ENCODE data around the gene REG4. TPM values are rescaled to one million over a fixed set of nuclear protein-coding genes. Genes with fewer than 3 reads are reported as not detected.

Gene REG4
- total RNA-seq, 1 donor from 2014 or later: not detected

DNA sequence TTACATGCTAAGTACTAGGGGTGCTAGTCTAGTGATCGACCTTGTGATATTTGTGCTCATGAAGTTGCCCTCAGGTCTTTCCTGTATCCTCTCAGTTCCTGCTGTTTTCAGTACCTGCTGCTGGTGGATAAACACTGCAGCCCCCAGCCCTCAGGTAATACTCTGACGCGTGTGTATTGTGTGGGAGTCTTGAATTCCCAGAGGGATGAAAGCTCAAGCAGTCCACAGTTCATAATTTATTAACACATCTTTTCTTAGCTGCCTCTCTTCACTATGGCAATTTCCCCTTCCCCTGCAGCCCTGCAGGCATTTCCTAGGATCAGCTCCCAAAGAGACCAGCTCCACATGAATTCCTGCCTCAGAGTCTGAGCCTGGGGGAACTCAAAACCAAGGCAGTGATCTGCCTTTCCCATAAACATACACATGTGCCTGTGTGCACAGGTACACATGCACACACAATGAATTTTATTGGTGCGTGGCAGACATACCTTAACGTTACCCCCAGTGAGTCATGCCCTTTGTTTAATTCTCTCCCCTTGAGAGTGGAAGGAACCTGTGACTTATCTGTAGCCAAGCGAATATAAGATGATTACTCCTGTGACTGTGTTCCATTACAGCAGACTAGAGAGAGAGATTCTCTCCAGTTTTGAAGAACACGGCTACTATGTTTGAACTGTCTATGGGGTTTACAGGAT lies 28.5 kb downstream of the REG4 start:
- no peak for DNase-seq (ENCODE audit: low spot score)
- ATAC-seq: no peak

DNA sequence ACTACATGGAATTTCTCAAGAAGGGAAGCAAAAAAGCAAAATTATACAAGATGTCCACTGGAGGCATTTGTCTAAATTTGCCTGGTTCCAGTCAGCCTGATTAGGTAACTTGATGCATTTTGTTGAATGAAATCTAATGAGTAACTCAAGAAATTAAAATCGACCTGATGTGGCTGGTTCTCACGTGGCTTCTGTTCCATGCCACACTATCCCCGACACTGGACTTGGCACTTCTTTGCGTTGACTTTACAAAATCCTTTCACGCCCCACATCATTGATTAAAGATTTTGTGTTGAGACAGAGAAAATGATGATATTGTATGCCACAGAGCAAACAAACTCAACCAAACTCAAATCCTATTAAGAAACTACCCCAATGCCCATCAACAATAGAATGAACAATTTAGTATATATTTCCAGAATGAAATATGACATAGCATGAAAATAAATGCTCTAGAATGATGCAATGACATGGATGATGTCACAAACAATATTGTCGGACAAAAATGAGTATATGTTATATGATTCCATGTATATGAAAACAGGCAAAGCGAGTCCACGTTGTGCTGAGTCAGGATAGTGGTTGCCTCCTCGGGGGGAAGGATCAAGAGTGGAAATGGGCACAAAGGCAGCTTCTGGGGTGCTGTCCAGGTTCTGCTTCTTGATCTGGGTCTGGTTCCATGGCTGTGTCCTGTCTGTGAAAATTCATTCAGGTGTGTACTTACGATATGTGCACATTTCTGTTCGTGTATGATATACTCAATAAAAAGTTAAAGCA lies 29.6 kb downstream of the REG4 start:
- no peak for ATAC-seq
- DNase-seq (ENCODE audit: low spot score): no peak

DNA sequence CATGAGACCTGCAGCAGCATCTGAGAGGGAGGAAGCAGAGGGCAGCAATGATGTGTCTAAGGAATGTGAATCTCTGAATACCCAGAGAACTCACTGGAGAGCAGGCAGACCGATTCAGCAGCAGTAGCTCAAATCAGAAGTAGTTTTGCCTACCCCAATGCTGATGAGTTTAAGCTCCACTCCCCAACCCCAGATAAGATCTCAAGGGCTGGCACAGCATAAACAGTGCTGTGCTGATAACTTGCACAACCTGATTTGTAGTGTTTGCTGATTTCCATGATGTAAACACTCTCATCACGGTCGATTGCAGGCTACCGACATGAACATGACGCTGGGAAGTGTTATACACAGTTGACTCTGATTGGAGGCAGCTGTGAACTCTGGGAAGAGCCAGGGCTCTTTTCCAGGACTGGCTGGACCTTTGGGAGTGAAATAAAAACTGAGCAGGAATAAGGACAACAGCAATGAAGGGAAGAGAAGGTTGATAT lies 31.3 kb downstream of the REG4 start:
- DNase-seq (ENCODE audit: low spot score) (peak; percentile 94), ATAC-seq (peak; percentile 75)

DNA sequence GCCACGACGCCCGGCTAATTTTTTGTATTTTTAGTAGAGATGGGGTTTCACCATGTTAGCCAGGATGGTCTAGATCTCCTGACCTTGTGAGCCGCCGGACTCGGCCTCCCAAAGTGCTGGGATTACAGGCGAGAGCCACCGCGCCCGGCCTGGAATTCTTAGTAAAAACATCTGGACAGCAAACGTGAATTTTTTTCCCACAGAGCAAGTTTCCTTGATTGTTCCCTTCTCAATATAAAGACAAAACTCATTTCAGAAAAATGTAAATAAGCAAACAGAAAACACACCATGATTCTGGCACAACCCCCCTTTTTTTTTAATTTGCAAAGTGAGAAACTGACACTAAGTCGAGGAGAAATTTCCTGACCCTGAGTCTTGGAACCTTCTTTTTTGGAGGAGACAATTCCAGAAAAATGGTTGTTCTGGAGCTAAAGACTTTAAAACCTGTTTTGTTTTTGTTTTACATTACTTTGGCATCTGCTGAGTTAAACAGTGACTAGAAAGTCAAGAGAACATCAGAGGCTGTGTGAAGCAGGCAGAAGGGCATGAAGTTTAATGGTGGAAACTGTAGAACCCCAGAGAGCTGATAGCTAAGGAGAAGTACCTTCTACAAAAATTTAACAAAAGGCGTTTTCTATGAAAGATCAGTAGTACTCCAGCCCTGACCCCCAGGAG lies 32.2 kb downstream of the REG4 start:
- ATAC-seq: peak; percentile 16

DNA sequence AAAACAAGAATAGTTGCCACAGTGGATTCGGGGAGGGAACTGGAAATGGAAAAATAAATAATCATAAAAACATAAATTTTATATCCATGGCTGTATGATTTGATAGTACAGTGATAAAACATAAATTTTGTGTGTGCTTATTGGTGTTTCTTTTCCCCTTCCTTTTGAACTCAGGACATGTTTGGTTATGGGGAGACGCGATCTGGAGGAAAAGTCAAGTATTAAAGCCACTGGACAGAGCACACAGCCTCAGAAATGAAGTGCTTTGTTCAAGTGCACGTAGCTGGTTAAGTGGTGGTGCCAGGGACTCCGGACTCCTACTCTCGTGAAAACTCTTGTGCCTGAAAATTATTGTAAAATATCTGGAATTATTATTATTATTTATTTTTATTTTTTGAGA lies 32.9 kb downstream of the REG4 start:
- DNase-seq (ENCODE audit: low spot score) (no peak), ATAC-seq (no peak)

More for the DNA sequence above, 32.2 kb downstream of the REG4 start:
- DNase-seq (ENCODE audit: low spot score): no peak

DNA sequence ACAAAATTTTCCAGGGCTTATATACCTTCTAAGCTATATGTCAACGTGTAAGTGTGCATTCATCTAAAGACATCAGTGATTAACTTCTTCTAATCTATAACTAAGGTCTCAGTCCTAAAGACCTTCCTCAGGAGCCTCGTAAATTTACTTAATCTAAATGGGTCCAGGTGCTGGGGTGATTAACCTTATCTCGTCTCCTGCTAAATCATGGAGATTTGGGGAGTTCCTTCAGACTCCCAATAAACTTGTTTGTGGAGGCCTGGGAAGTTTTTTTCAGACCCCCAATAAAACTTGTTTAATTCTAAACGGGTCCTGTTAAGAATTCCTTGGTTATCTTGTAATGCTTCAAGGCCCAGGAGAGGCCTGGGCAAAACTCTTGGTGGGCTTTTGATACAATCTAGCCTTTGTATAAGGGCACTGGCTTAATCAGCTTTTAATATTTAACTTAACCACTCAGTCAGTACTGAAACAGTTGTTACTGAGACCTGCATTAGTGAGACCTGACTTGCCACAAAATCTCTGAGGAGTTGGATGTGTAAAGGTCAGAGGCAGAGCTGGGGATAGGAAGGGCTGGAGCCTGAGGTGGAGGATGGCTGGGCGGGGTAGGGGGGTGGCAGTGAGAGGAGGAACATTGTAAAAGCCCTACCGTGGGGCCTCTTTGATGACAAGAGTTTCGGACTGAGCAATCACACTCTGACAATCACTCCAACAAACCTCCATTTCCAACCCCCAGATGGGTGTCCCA lies 36.3 kb downstream of the REG4 start:
- DNase-seq (ENCODE audit: low spot score) (no peak), ATAC-seq (peak; percentile 11)

DNA sequence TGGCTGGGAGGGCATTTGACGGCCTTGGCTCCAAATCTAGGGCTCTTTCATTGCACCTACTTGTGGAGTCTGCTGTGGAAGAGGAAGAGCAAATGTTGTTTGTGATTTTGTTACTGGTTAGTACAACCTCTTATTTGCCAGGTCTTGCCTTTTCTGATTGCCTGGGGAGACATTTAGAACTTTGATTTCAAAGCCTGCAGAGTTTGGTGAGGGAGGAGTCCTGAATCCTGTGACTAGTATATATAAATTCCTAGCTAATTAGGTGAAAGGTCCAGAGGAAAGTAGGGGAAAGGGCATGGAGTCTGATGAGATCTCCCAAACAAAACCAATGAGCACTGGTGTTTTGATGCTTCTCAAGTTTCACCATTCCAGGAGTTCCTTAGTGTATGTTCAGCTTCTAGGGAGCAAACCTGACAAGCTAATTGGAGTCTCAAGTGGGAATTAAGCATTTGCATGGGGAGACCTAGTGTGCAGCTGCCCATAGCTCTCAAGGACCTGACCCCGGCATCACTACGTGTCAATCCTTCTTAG lies 37.5 kb downstream of the REG4 start:
- no peak for DNase-seq (ENCODE audit: low spot score)

DNA sequence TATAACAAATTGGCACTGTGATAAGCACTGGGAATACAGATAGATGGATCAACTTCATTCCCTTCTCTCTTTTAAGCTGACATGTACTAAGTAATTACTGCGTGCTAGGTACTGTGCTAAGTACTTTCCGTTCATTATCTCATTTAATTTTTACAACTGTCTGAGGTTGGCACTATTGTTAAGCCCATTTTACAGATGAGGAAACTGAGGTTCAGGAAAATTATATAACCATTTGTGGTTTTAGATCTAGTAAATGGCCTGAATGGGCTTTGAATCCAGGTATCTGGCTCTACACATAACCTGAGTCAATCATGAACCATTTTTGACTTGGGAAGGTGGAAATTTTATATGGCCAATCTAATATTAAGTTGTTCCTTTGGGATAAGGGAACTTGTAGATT lies 39.0 kb downstream of the REG4 start:
- ATAC-seq (no peak), DNase-seq (ENCODE audit: low spot score) (no peak)

More for the DNA sequence above, 37.5 kb downstream of the REG4 start:
- peak; percentile 45 for ATAC-seq

DNA sequence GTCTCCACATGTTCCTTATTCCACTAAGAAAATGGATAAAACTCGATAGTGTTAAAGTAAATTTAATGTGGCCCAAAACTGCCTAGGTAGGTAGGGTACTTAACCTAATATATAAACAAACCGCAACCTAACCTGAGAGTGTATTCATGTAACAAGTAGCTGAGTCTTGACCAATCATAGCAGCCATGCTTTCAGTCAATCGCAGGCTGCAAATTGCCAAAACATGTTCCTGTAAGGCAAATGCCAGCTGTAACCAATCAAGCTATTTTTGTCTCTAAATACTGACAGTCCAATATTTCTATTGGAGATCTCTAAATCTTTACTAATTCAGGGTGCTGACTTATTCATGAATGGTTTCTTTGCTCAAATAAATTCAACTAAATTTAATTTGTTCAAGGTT lies 39.5 kb downstream of the REG4 start:
- ATAC-seq (no peak), DNase-seq (ENCODE audit: low spot score) (no peak)

DNA sequence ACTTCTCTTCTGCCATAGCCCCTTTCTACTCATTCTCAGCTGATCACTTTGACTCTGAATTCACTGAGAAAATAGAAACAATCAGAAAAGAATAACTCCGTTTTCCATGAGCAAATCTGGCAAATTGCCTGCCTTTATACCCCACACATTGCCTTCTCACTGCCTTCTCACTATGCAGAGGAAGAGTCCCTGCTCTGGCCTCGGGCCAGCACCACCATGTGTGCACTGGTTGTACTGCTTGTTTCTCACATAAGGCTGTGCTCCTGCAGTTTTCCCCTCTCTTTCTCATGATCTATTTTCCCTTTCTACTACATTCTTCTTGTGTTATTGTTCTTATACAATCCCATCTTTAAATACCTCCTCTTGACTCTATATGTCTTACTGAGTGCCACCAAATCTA lies 40.2 kb downstream of the REG4 start:
- ATAC-seq (no peak), DNase-seq (ENCODE audit: low spot score) (no peak)

DNA sequence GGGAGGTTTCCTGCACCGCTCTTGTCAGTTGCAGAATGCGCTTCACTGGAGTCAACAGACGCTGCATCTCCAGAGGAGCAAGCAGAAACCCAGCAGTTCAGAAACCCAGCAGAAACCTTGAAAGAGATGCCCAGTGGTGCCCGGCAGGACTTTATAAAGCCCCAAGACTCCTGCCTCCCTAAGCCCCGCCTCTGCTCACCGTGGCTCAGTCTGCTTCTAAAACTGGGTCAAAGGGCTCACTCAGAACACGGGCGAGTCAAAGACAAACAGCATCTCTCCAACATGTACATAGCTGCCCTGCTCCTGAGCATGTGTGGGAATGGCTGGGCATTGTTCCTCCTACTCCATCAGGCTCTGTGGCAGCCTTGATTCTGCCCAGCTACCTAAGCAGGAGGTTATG lies 42.5 kb downstream of the REG4 start, which contains the start of gene HMGCS2:
TSS of gene HMGCS2 (minus strand) at position 128 of the 400 bp plus-strand sequence. CDS start at position 67, 61 bp downstream.
- peak; percentile 76 for ATAC-seq
- DNase-seq (ENCODE audit: low spot score): peak; percentile 94

DNA sequence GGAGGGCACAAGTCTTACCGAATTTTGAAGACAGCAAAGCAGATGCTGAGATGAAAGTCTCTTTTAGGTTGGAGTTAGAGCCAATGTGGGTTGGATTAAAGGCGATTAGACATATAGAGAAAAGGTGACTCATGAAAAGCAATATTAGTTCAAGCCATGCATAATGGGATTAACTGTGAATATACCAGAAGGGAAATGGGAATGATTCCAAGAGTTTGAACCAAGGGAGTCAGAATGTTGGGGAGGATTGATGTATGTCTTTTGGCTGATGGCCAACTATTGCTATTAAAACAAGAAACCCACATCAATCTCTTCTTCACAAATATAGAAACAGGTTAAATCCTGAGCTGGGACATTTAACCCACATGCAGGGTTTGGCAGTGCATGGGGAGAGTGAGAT lies 43.8 kb downstream of the REG4 start:
- DNase-seq (ENCODE audit: low spot score) (no peak), ATAC-seq (no peak)

DNA sequence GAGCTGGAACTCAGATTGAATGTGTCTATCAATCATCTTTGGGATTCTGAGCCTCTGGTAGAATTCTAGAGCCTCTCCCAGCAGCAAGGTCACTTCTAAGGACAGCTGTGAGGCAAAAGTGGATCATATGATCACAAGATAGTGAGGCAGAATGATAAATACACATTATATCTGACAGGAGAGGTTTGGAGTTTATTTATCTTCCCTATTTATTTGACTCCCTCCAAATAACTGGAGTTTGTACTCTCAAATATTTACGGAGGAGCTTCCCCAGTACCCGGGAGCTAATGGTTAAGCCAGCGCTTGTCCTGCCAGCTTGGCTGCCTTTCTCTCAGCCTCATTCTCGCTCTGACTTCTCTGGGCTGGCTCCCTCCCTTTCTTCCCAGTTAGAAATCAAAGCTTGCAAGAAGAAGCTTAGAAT lies 44.9 kb downstream of the REG4 start:
- peak; percentile 90 for DNase-seq (ENCODE audit: low spot score)
- peak; percentile 68 for ATAC-seq

DNA sequence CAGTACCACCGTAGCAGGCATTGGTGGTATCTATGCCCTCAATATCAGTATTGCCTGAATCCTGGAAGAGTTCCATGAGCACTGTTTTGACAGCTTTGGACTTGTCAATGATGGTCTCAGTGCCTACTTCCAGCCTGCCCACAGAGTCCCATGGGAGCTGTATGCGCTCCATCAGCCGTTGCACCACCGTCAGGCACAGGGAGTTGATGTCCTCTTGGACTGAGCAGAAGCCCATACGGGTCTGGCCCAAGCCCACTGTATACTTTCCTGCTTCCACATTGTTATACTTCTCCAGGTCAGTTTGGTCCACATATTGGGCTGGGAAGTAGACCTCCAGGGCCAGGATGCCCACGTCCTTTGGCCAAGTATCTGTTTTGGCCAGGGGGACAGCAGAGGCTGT lies 47.0 kb downstream of the REG4 start:
- no peak for DNase-seq (ENCODE audit: low spot score)
- peak; percentile 16 for ATAC-seq

DNA sequence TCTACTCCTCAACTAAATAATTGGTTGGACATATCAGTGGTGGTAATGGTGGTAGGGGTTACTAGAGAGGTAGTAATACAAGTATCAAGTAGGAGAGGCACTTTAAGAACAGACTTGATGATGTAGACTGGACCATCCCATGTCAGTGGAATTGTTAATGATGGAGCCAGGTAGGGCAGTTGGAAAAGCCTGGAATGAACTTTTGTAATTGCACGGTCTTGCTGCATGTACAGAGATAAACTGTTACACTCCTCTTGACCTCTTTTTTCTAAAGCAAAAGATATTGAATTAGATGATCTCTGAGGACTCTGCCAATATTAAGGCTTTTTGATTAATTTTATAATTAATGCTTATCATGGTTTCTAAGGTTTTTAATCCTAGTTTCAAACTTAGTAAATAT lies 48.3 kb downstream of the REG4 start:
- ATAC-seq (peak; percentile 15), DNase-seq (ENCODE audit: low spot score) (no peak)

DNA sequence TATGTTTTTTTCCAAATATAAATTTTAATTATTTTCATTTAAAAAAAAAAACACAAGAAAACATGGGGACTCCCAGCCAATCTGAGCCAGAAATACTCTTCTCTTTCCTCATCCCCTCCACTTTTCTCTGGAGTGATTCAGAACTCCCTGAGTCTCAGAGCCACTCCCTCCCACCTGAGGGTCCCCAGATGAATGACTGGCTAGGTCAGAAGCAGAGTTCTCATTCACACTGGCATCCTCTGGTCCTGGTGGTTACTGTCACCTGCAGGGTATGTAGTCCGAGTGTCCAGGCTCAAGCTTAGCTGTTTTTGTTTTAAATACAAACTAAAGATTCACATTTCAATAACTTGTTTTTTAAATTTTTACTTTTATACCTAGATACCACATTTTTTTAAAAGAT lies 48.9 kb downstream of the REG4 start:
- DNase-seq (ENCODE audit: low spot score) (no peak), ATAC-seq (no peak)

DNA sequence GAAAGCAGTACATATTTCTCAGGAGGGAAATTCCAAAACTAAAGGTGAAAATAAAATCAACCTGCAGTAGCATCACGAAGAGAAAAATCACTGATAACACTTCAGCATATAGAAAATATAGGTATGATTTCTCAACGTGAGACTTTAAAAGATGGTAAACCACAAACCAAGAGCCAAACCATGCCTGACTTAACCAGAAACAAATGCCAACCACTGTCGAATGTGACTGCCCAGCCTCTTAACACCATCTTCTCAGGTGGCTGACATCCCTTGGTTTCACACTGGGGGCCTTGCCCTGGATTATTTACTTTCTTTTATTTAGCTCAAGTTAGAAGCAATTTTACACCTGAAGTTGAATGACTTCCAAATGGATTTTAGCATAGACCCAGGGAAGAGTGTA lies 52.7 kb downstream of the REG4 start:
- DNase-seq (ENCODE audit: low spot score) (no peak), ATAC-seq (no peak)

DNA sequence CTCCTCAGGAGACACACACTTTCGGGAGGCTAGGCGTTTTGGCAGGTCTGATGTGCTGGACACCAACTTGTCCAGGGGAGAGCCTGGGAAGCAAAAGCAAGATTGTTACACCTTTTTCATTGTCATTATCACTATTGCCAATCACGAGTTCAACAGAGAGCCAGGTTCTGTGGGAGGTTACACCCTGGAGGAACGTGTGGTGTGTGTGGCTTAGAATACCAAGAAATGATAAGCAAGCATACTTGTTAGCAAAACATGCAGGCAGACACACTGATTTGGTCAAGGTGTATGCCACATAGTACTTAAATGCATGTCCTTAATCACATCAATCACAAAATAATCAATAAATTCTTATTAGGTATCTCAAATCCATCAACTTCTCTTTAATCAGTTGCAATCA lies 58.7 kb downstream of the REG4 start:
- no peak for DNase-seq (ENCODE audit: low spot score)
- no peak for ATAC-seq

DNA sequence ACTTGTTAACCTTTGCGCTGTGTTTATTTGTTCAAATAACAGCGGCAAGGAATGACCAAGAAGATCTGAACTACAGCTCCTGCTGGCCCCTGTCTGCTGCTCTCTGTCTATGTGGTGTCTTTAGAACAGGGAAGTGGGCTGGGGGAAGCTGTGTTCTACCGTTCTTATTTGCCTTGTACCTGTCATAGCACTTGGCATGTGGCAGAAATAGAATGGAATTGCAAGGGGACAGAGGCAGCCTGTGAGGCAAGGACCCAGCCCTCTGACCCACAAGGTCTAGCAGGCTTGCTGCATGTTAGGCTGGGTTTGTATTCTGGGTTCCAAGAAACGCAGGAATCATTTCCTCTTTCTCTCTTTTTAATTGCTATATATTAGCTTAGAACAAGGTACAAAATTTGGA lies 63.2 kb downstream of the REG4 start:
- DNase-seq (ENCODE audit: low spot score) (peak; percentile 35), ATAC-seq (no peak)

DNA sequence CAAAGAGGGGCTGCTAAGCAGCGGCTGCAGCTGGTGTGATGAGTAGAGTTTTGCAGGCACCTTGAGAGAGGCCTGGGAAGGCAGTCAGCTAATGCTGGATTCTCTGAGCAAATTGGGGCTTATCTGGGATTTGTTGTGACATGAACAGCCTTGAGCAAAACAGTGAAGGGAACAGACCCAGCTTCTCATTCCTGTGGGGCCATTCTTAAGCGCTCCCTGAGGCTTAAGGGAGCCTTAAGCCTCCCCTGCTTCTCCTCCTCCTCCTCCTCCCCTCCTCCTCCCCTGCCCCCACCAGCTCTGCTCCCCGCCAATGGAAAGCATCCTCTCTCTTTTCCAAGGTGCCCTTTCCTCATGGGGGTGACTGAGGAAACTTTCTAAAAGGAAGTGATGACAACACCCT lies 63.8 kb downstream of the REG4 start:
- no peak for DNase-seq (ENCODE audit: low spot score)
- ATAC-seq: no peak

DNA sequence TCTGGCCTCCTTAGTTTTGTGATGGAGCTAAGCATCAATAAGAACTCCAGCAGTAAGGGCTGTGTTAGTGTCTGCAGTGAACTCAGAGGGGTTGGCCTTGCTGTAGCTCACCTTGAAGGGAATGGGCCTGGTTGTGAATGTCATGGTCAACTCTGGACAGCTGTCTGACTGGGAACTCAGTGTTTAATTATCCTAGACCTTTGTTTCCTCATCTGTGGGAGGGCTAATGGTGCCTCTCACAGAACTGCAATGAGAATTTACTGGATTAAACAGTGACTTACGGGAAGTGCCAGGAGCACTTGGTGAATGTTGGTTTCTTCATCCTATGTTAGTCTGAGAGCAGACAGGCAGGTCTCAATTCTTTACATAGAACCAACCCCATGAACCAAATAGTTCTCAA lies 66.2 kb downstream of the REG4 start:
- DNase-seq (ENCODE audit: low spot score) (no peak), ATAC-seq (peak; percentile 3)
